ENCODE results near the gene RPH3AL.

RPH3AL gene

DNA sequence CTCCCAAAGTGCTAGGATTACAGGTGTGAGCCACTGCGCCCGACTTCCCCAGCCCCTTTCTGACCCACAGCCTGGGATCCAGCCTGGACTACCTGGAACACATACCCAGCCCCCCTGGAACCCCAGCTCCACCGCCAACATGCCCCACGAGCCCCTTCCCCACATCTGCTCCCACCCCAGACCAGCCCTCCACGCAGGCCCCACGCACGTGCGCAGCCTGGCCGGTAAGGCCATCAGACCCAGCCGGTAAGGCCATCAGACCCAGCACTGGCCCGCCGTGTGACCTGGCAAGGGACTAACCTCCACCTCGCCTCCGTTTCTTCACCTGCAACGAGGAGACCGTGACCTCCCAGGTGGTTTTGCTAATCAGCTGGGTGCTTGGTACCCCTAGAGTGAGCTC lies 46.5 kb downstream of the RPH3AL start:
- Histone ChIP-seq H2BK120ac (ENCODE audit: insufficient read depth, low read length, poor library complexity) (no peak overlapping the region), H3K27me3 (ENCODE audit: insufficient read depth, low read length) (no peaks in the 10 kb centered on the region), H3K36me3 (ENCODE audit: control insufficient read depth in 1 of 2, insufficient read depth in 2 of 2, low read length in 2 of 2) (no peaks in the 10 kb centered on the region), H4K8ac (ENCODE audit: low read depth, low read length) (no peak overlapping the region), H2BK5ac (ENCODE audit: low read depth, low read length, poor library complexity) (no peak overlapping the region), H3K4me2 (ENCODE audit: low read length) (no peak overlapping the region), H3K9ac (ENCODE audit: low read length) (no peak overlapping the region), H2AK5ac (ENCODE audit: low read length) (no peak overlapping the region), H3K4me3 (ENCODE audit: low read depth, low read length) (no peak overlapping the region), H3K14ac (ENCODE audit: low read length) (no peak overlapping the region), H4K12ac (ENCODE audit: low read depth, low read length) (no peak overlapping the region), H3K27ac (ENCODE audit: low read depth, low read length) (no peak overlapping the region), H3K23ac (ENCODE audit: low read length) (no peak overlapping the region), H3K79me1 (ENCODE audit: low read length) (no peaks in the 10 kb centered on the region), H2AFZ (ENCODE audit: insufficient read depth, low read length, poor library complexity) (no peak overlapping the region), H2BK12ac (ENCODE audit: low read length) (no peak overlapping the region), H3K4me1 (ENCODE audit: control insufficient read depth in 1 of 2, insufficient read depth in 2 of 2, low read length in 2 of 2) (no peaks in the 10 kb centered on the region), H3K18ac (ENCODE audit: low read length) (no peak overlapping the region), H3K79me2 (ENCODE audit: control insufficient read depth, insufficient read depth, low read length, poor library complexity) (no peaks in the 10 kb centered on the region), H3K9me3 (ENCODE audit: insufficient read depth, low read depth, low read length) (peaks cover 5% of the 10 kb centered on the region), H4K91ac (ENCODE audit: low read depth, low read length) (no peak overlapping the region), H3K4ac (ENCODE audit: low read depth, low read length) (no peak overlapping the region)
- WGBS (ENCODE audit: extremely low coverage, insufficient coverage, insufficient read length): no CpG with 5 or more reads among the region's 16 CpGs
- no peak for DNase-seq

DNA sequence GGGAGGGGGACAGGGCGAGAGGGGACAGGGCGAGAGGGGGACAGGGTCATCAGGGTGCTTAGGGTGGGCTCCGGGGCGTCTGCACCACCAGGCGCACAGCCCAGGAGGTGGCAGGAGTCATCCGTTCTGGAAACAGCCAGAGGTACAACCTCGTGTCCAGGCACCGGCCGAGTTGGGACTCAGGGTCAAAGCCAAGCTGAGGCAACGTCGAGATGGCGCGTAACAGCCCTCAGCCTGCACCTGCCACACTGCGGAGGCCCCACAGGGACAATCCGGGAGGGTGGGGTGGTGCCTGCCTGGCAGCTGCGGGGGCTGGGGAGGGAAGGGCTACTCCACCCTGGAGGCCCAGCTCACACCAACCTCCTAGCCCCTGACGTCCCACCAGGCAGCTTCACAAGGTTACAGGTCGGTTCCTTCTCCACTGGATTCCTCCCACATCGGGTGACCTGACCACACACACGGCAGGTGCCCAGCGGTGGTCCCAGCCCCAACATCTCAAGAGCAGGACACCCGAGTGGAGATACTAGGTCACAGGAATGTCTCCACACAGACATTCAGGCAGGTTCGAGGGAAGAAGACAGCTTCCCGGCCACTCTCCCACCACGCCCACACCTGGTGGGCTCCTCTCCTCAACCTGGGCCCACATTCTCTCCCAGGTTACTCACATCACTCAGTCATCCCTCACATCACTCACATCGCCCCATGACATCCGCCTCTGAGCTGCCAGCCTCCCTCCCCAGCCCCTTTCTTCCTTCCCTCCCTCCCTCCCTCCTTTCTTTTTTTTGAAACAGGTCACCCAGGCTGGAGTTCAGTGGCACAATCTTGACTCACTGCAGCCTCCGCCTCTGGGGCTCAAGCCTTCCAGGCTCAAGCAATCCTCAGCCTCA lies 47.3 kb downstream of the RPH3AL start:
- Histone ChIP-seq H2AK5ac (ENCODE audit: low read length) (no peak overlapping the region), H3K4me1 (ENCODE audit: control insufficient read depth in 1 of 2, insufficient read depth in 2 of 2, low read length in 2 of 2) (no peaks in the 10 kb centered on the region), H3K27me3 (ENCODE audit: insufficient read depth, low read length) (no peaks in the 10 kb centered on the region), H4K12ac (ENCODE audit: low read depth, low read length) (no peak overlapping the region), H4K91ac (ENCODE audit: low read depth, low read length) (no peak overlapping the region), H2AFZ (ENCODE audit: insufficient read depth, low read length, poor library complexity) (no peak overlapping the region), H2BK5ac (ENCODE audit: low read depth, low read length, poor library complexity) (no peak overlapping the region), H2BK12ac (ENCODE audit: low read length) (no peak overlapping the region), H3K4me3 (ENCODE audit: low read depth, low read length) (no peak overlapping the region), H3K4ac (ENCODE audit: low read depth, low read length) (no peak overlapping the region), H3K36me3 (ENCODE audit: control insufficient read depth in 1 of 2, insufficient read depth in 2 of 2, low read length in 2 of 2) (no peaks in the 10 kb centered on the region), H3K79me1 (ENCODE audit: low read length) (no peaks in the 10 kb centered on the region), H3K27ac (ENCODE audit: low read depth, low read length) (no peak overlapping the region), H2BK120ac (ENCODE audit: insufficient read depth, low read length, poor library complexity) (no peak overlapping the region), H3K9me3 (ENCODE audit: insufficient read depth, low read depth, low read length) (peaks cover 5% of the 10 kb centered on the region), H3K9ac (ENCODE audit: low read length) (no peak overlapping the region), H3K18ac (ENCODE audit: low read length) (no peak overlapping the region), H3K4me2 (ENCODE audit: low read length) (no peak overlapping the region), H4K8ac (ENCODE audit: low read depth, low read length) (no peak overlapping the region), H3K79me2 (ENCODE audit: control insufficient read depth, insufficient read depth, low read length, poor library complexity) (no peaks in the 10 kb centered on the region), H3K23ac (ENCODE audit: low read length) (no peak overlapping the region), H3K14ac (ENCODE audit: low read length) (no peak overlapping the region)
- no CpG with 5 or more reads among the region's 28 CpGs for WGBS (ENCODE audit: extremely low coverage, insufficient coverage, insufficient read length)
- DNase-seq: no peak

DNA sequence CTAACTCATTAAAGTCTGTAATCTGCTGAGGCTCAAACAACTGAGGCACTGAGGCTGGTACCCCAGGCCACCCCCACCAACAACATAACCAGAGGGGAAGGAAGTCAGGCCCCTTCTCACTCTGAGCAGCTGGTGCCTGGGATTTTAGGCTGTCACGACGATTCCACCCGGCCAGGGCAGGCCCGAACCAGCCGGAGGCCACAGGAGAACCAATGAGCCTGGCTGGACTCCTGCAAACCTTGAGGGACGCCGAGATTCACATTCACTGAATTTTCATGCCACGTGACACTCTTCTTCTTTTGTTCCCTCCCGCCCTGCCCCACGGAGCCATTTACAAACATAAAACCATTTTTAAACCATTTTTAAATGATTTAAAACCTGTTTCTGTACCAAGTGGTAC lies 48.1 kb downstream of the RPH3AL start:
- no peak overlapping the region for H4K91ac ChIP-seq (ENCODE audit: low read depth, low read length)
- no peak for DNase-seq
- H3K27ac ChIP-seq (ENCODE audit: low read depth, low read length): no peak overlapping the region
- no peaks in the 10 kb centered on the region for H3K79me2 ChIP-seq (ENCODE audit: control insufficient read depth, insufficient read depth, low read length, poor library complexity)
- H4K12ac ChIP-seq (ENCODE audit: low read depth, low read length): no peak overlapping the region
- peak overlapping the region; percentile 37 for H2AFZ ChIP-seq (ENCODE audit: insufficient read depth, low read length, poor library complexity)
- no peak overlapping the region for H2BK120ac ChIP-seq (ENCODE audit: insufficient read depth, low read length, poor library complexity)
- H3K79me1 ChIP-seq (ENCODE audit: low read length): no peaks in the 10 kb centered on the region
- H3K9me3 ChIP-seq (ENCODE audit: insufficient read depth, low read depth, low read length): peaks cover 5% of the 10 kb centered on the region
- no peaks in the 10 kb centered on the region for H3K4me1 ChIP-seq (ENCODE audit: control insufficient read depth in 1 of 2, insufficient read depth in 2 of 2, low read length in 2 of 2)
- no peak overlapping the region for H2BK5ac ChIP-seq (ENCODE audit: low read depth, low read length, poor library complexity)
- H3K4me2 ChIP-seq (ENCODE audit: low read length): no peak overlapping the region
- no CpG with 5 or more reads among the region's 10 CpGs for WGBS (ENCODE audit: extremely low coverage, insufficient coverage, insufficient read length)
- no peaks in the 10 kb centered on the region for H3K27me3 ChIP-seq (ENCODE audit: insufficient read depth, low read length)
- no peak overlapping the region for H3K23ac ChIP-seq (ENCODE audit: low read length)
- H2AK5ac ChIP-seq (ENCODE audit: low read length): no peak overlapping the region
- H2BK12ac ChIP-seq (ENCODE audit: low read length): no peak overlapping the region
- H3K4ac ChIP-seq (ENCODE audit: low read depth, low read length): no peak overlapping the region
- peak overlapping the region; percentile 60 for H3K9ac ChIP-seq (ENCODE audit: low read length)
- no peak overlapping the region for H3K14ac ChIP-seq (ENCODE audit: low read length)
- H3K18ac ChIP-seq (ENCODE audit: low read length): no peak overlapping the region
- H3K4me3 ChIP-seq (ENCODE audit: low read depth, low read length): no peak overlapping the region
- no peaks in the 10 kb centered on the region for H3K36me3 ChIP-seq (ENCODE audit: control insufficient read depth in 1 of 2, insufficient read depth in 2 of 2, low read length in 2 of 2)
- H4K8ac ChIP-seq (ENCODE audit: low read depth, low read length): peak overlapping the region; percentile 42

DNA sequence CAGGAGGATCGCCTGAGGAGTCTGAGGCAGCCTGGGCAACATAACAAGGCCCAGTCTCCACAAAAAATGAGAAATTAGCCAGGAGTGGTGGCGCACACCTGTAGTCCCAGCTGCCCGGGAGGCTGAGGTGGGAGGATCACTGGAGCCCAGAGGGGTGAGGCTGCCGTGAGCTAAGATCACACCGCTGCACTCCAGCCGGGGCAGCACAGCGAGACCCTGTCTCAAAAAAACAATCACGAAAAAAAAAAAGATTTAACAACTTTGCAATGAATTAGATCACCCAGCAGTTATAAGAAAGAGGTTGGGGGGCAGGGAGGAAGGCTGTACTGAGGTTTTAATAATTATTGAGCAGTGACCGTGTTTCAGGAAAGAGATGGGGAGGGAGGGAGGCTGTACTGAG lies 49.4 kb downstream of the RPH3AL start:
- Histone ChIP-seq H4K8ac (ENCODE audit: low read depth, low read length) (no peak overlapping the region), H3K27ac (ENCODE audit: low read depth, low read length) (no peak overlapping the region), H3K4me3 (ENCODE audit: low read depth, low read length) (no peak overlapping the region), H3K27me3 (ENCODE audit: insufficient read depth, low read length) (no peaks in the 10 kb centered on the region), H3K4me2 (ENCODE audit: low read length) (no peak overlapping the region), H3K18ac (ENCODE audit: low read length) (no peak overlapping the region), H3K14ac (ENCODE audit: low read length) (no peak overlapping the region), H3K23ac (ENCODE audit: low read length) (no peak overlapping the region), H3K4me1 (ENCODE audit: control insufficient read depth in 1 of 2, insufficient read depth in 2 of 2, low read length in 2 of 2) (no peaks in the 10 kb centered on the region), H3K4ac (ENCODE audit: low read depth, low read length) (no peak overlapping the region), H2AK5ac (ENCODE audit: low read length) (no peak overlapping the region), H4K12ac (ENCODE audit: low read depth, low read length) (no peak overlapping the region), H3K9ac (ENCODE audit: low read length) (no peak overlapping the region), H3K36me3 (ENCODE audit: control insufficient read depth in 1 of 2, insufficient read depth in 2 of 2, low read length in 2 of 2) (no peaks in the 10 kb centered on the region), H3K9me3 (ENCODE audit: insufficient read depth, low read depth, low read length) (peaks cover 5% of the 10 kb centered on the region), H2AFZ (ENCODE audit: insufficient read depth, low read length, poor library complexity) (no peak overlapping the region), H2BK5ac (ENCODE audit: low read depth, low read length, poor library complexity) (no peak overlapping the region), H3K79me2 (ENCODE audit: control insufficient read depth, insufficient read depth, low read length, poor library complexity) (no peaks in the 10 kb centered on the region), H2BK120ac (ENCODE audit: insufficient read depth, low read length, poor library complexity) (no peak overlapping the region), H4K91ac (ENCODE audit: low read depth, low read length) (no peak overlapping the region), H3K79me1 (ENCODE audit: low read length) (no peaks in the 10 kb centered on the region), H2BK12ac (ENCODE audit: low read length) (no peak overlapping the region)
- no peak for DNase-seq
- WGBS (ENCODE audit: extremely low coverage, insufficient coverage, insufficient read length): no CpG with 5 or more reads among the region's 9 CpGs

Measured in trophoblast cell (in vitro differentiated cells and primary cell).